Activated CD8-positive, alpha-beta memory T cell treated with anti-CD3 and anti-CD28 coated beads, Interleukin-2, amount 50 U/mL, for 1 hour (primary cell): ENCODE results near the gene USP13.
"Not testable (repeated sequence)": the region's sequence is repeated elsewhere in the genome, so short reads cannot be mapped to it uniquely, and the experiment has no call there.

Experiments
- DNase-seq: peaks from one replicate; pipeline ENCODE4 v3.0.0-alpha.2; 2020; ENCODE audit errors: extremely low read depth

USP13 gene

DNA sequence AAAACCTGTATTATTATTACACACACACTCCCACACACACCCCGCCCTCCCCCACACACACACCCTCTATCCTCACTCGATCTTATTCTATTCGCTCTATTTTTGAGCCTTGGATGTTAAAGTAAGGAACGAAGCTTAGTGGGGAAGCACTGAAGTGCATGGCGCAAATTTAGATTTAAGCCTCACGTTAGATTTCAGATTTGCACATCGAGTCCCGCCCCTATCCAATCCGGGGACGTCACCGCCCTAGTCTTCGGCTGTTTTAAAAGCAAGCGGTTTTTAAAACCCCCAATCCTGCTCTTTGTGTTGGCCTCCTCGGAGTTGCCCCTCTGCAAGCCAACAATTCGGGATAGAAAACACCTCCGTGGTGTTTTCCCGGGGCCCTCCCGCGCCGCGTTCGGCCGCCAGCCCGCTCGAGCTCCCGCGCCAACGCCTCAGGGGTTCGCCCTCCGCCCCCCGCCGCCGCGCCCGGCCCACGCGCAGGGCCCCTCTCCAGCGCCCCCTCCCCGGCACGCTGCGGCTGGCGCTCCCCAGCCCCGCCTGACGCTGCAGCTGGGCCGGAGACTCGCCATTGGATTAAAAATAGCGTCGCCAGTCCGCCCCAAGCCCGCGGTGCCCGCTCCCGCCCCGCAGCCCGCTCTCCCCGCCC lies at the start of gene USP13:
USP13 (plus strand) TSS at position 594 of the 649 bp plus-strand sequence. CDS start 186 bp downstream, outside the sequence.
- DNase-seq = no peak

DNA sequence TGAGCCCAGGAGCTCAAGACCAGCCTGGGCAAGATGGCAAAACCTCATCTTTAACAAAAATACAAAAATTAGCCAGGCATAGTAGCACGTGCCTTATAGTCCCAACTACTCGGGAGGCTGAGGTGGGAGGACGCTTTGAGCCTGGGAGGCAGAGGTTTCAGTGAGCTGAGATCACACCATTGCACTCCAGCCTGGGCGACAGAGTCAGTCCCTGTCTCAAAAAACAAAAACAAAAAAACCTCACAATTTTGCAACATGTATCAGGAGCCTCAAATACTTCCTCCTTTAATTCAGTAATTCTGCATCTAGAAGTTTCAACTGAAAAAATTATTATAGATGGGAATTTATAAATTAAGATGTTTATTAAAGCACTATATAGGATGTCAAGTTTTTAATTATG lies 49.5 kb upstream of the USP13 start:
- DNase-seq = no peak

GRCh38 chr3:179603831-179604230 lies 49.0 kb upstream of the USP13 start:
- no peak for DNase-seq

GRCh38 chr3:179604321-179605078 lies 48.3 kb upstream of the USP13 start, which contains the start of the genes MRPL47 and NDUFB5:
Gene MRPL47, minus strand, starts transcription at chr3:179604638. Its CDS starts 14 bp downstream, at chr3:179604624.
Gene NDUFB5, plus strand, starts transcription at chr3:179604794. Its CDS starts 22 bp downstream, at chr3:179604816.
- DNase-seq = peak; percentile 78

- no peak for DNase-seq
Measured at GRCh38 chr3:179606534-179607085, 46.2 kb upstream of the USP13 start.

DNA sequence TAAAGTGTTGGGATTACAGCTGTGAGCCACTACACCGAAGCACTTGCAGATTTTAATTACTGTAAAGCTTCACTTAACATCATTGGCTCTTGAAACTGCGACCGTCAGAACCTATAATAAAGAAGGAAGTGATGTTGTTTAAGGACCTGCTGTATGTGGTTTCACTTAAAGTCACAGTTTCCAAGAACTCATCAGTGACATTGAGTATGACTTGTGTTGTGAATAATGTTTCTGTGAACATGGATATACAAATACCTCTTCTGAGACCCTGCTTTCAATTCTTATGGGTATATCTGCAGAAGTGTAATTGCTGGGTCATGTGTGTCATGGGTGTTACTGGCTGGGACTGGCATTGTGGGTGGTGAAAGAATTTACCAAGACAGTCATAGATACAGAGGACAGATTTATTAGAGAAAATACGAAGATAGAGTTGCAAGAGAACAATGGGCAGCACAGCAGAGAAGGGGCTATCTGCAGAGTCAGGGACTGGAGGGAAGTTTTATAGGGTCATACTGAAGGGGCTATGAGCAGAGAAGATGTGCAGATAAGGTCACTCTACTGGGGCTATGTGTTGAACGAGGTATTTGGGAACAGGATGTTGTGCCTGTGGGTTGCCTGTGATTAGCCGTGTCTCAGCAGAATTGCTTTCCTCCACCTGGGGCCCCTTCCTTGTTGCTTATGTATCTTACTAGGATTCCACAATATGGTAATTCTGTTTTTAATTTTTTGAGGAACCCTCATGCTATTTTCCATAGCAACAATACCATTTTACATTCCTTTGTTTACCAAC lies 43.7 kb upstream of the USP13 start:
- DNase-seq = no peak

- no peak for DNase-seq
Measured at GRCh38 chr3:179610066-179610465, 42.8 kb upstream of the USP13 start.

DNA sequence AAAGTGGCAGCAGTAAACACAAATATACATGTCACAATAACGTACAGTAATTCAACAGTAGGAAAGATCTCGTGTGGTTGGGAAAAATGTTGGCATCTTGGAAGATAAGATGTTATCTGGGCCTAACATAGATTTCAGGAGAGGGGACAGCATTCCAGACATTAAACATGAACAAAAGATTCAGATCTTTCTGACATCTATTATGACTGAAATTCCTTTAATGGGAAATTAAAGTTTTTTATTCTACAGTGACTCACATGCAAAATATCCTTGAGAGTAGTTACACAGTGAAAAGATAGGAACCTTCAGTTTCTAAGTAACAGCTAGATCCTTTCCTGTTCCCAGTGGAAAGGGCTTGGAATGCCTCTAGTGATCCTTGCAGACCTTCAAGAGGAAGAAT lies 39.0 kb upstream of the USP13 start:
- DNase-seq = no peak

- no peak for DNase-seq
Measured at GRCh38 chr3:179615458-179616173, 37.2 kb upstream of the USP13 start.

GRCh38 chr3:179622023-179622422 lies 30.8 kb upstream of the USP13 start:
- no peak for DNase-seq

GRCh38 chr3:179624451-179624850 lies 28.4 kb upstream of the USP13 start:
- DNase-seq = no peak

DNA sequence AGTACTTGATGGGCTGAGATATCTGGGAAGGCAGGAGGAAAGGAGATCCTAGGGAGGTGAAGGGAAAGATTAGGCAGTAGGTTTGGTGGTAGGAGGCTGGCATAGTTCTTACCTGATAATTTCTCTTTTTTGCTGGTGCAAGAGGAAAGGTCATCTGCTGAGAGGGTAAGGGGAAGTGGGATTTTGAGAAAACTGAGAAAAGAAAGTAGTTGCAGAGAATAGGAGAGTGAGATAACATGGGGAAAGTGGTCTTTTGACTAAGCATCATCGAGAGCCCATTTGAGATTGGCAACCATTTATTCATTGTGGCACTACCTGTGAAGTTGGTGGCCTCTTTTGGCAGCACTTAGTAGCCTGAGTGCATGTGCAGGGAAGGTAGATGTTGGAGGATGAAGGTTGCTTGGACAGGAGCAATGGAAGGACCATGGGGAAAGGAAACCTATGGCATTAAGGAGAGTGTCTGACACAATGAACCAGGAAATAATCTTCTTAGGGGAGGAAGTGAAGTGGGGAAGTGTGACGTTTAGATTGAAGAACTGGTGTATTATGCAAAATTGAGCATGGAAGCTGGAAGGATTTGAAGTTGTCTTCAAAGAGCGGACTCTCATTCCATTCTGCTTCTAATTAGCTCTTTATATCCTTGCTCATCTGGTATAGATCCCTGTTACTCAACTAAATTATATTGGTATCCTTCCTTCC lies 21.9 kb upstream of the USP13 start:
- no peak for DNase-seq

GRCh38 chr3:179640469-179640868 lies 12.4 kb upstream of the USP13 start:
- DNase-seq = no peak

DNA sequence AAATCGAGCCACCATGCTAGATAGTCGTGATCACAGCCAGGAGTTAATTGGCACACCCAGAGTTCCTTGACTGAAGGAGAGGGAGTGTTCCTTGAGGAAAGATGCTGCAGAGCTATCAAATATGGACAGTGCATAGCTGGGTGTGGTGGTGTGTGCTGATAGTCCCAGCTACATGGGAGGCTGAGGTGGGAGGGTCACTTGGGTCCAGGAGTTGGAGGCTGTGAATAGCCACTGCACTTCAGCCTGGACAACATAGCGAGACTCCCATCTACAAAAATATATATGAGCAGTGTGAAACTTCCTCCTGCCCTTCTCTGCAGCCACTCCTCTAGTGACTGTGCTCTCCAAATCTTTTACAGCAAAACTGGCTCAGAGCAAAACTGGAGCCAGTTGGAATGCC lies 10.0 kb upstream of the USP13 start:
- DNase-seq = no peak

GRCh38 chr3:179643837-179644236 lies 9.0 kb upstream of the USP13 start:
- not testable (repeated sequence) for DNase-seq

DNA sequence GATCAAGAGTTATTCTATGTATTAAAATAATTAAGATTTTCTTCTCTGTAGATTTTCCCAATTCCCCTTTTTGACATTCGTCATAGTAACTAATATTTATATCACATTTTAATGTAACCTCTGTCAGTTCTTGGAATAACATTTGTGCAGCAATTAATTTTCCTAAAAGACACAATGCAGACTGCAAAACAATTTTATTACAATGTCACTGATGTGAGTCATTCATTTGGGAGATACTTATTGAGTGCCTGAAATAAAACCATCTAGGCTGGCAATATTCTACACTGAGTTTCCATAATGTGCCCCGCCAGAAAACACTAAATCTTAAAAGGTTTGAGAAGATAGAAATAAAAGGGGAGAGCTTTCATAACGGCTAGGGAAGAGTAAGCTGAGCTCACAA lies 6.7 kb upstream of the USP13 start:
- no peak for DNase-seq

DNA sequence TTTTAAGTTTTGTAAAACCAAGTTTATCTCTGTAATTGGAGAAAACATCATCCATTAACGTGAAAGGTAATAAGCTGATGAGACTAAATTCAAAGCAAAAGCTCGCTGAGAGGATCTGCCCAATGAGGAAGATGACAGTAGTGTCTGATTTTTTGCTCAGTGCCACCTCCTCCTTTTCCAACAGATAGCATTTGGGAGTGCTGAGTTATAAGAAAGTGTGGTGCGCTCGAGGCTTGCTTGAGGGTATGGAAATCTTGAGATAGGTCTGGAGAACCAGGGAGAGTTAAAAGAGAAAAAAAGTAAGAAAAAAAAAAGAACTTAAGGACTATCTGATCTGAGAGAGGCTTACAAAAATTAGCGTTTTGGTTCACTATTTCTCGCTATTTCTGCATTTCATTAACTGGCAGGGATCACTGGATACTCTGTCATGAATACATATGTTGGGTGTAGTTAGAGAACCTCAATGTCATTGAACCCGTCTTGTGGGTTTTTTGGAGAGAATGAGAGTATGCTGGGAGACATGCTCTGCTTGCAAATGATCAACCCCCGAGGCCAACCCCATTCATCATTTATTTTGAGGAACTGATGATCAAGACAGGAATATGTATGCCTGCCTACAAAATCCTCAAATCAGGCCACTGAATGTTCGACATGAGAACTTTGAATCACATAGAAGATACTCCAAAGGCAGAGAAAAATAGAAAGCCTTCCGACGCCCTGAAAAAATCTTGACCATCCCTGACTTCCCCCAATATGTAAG lies 973 bp upstream of the USP13 start:
- no peak for DNase-seq

GRCh38 chr3:179653096-179653797 lies 407 bp downstream of the USP13 start:
- no peak for DNase-seq

DNA sequence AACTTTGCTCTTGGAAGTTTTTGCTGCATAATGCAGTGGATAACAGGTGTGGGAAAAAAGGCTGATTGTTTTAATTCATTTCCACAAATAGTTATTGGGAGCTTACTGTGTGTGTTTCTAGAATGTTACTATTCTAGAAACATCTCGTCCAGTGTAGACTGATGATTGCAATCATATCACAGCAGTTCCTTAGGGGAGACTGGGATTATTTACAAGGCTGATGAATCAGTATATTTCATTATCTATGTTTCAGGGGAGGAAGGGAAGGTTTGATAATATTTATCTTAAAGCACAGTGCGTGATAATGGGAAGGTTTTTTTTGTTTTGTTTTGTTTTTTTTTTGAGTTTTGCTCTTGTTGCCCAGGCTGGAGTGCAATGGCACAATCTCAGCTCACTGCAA lies 2.4 kb downstream of the USP13 start:
- no peak for DNase-seq
